HepG2 (cell line): ENCODE measurements around the gene CXADR. TPM values are rescaled to one million over a fixed set of nuclear protein-coding genes. Genes with fewer than 3 reads are reported as not detected.
A peak's percentile ranks its signal among the peaks of the same experiment; 100 is the strongest.

Experiments used
- BRCA1 ChIP-seq: sonication (generic); formaldehyde crosslinking; IDR thresholded peaks from 2 replicates; pipeline ENCODE4 v1.4.0; 2020; ENCODE audit warnings: missing genetic modification reagents
- CEBPB ChIP-seq: IDR thresholded peaks from 2 replicates; pipeline ENCODE4 v1.6.1; 2011; ENCODE audit warnings: low read depth, low read length, improper control_type of control experiment, borderline replicate concordance
- CEBPZ ChIP-seq: IDR thresholded peaks from 2 replicates; pipeline ENCODE4 v1.6.1; 2012; ENCODE audit warnings: low read length, improper control_type of control experiment
- CENPBD1 ChIP-seq: sonication (generic); formaldehyde crosslinking; IDR thresholded peaks from 2 replicates; pipeline ENCODE4 v1.8.0; 2022; ENCODE audit warnings: missing genetic modification reagents, low read depth, mild to moderate bottlenecking, borderline replicate concordance
- DNMT1 ChIP-seq: sonication (generic); formaldehyde crosslinking; IDR thresholded peaks from 2 replicates; pipeline ENCODE4 v1.5.1; 2020; ENCODE audit warnings: mild to moderate bottlenecking, missing genetic modification reagents
- GABPB1 ChIP-seq: IDR thresholded peaks from 2 replicates; pipeline ENCODE4 v1.6.1; 2016; ENCODE audit warnings: mild to moderate bottlenecking, missing genetic modification reagents, moderate library complexity, missing compliant biosample characterization
- GMEB1 ChIP-seq: sonication (generic); formaldehyde crosslinking; IDR thresholded peaks from 2 replicates; pipeline ENCODE4 v1.5.1; 2020; ENCODE audit warnings: missing genetic modification reagents, mild to moderate bottlenecking, borderline replicate concordance
- MAZ ChIP-seq, 2 experiments: sonication (generic) in 1 of 2; formaldehyde crosslinking in 1 of 2; IDR thresholded peaks; 2 replicates each; pipeline versions ENCODE4 v1.5.0 to v1.6.1; 2012 to 2020; ENCODE audit warnings: low read depth in 2 of 2, mild to moderate bottlenecking in 2 of 2, borderline replicate concordance in 1 of 2, improper control_type of control experiment in 1 of 2, low read length in 1 of 2, missing genetic modification reagents in 1 of 2, moderate library complexity in 1 of 2
- POLR2G ChIP-seq: fragments of 200-400 bp; formaldehyde crosslinking; IDR thresholded peaks from 2 replicates; pipeline ENCODE4 v1.6.1; 2018; ENCODE audit warnings: mild to moderate bottlenecking, low read depth, low read length, moderate library complexity
- PRDM15 ChIP-seq: sonication (generic); formaldehyde crosslinking; IDR thresholded peaks from 2 replicates; pipeline ENCODE4 v1.4.0; 2020; ENCODE audit warnings: missing genetic modification reagents
- TGIF2 ChIP-seq: IDR thresholded peaks from 2 replicates; pipeline ENCODE4 v1.6.1; 2016; ENCODE audit warnings: control low read depth, missing compliant biosample characterization
- ZNF362 ChIP-seq: sonication (generic); formaldehyde crosslinking; IDR thresholded peaks from 2 replicates; pipeline ENCODE4 v1.4.0; 2020; ENCODE audit warnings: missing genetic modification reagents, mild to moderate bottlenecking, borderline replicate concordance
- ZNF530 ChIP-seq: sonication (generic); formaldehyde crosslinking; IDR thresholded peaks from 2 replicates; pipeline ENCODE4 v1.5.0; 2020; ENCODE audit warnings: low read depth, mild to moderate bottlenecking, missing genetic modification reagents
- ZNF577 ChIP-seq: sonication (generic); formaldehyde crosslinking; IDR thresholded peaks from 2 replicates; pipeline ENCODE4 v1.4.0; 2020; ENCODE audit warnings: mild to moderate bottlenecking, low read depth, missing genetic modification reagents, borderline replicate concordance
- ZNF614 ChIP-seq: IDR thresholded peaks from 2 replicates; pipeline ENCODE4 v1.6.1; 2018; ENCODE audit warnings: missing biosample characterization, missing genetic modification reagents, inconsistent platforms, borderline replicate concordance
- ZNF652 ChIP-seq: IDR thresholded peaks from 2 replicates; pipeline ENCODE4 v1.6.1; 2016; ENCODE audit warnings: low read depth, borderline replicate concordance
- polyA plus RNA-seq, 8 experiments: library from polyadenylated mRNA; depleted of rRNA in 3 of 8; stranded (reverse) in 7 of 8; unstranded in 1 of 8; fragments of >200 nt; fragmentation: Illumina TruSeq in 4 of 8; extraction: Trizol in 4 of 8; gene quantifications; 2 replicates each; pipeline versions ENCODE4 v1.2.1 to v1.2.3, GENCODE V29; 2011 to 2016; ENCODE audit warnings: low read depth in 4 of 8, missing spikeins in 1 of 8, mixed read lengths in 1 of 8; ENCODE audit not compliant: insufficient read depth in 1 of 8
- total RNA-seq, 5 experiments: library from RNA; depleted of rRNA; stranded (reverse); fragments of >200 nt; fragmentation: Illumina TruSeq; extraction: Trizol; gene quantifications; 2 replicates each; pipeline ENCODE4 v1.2.3, GENCODE V29; 2016; ENCODE audit warnings: low read depth in 1 of 5

Gene CXADR
- total and polyA plus RNA-seq, 2 of the 13 experiments (the other 11 are each of a cell fraction or from before 2014, with no cell fraction given) = 86.8 to 110 TPM

- TF ChIP-seq TGIF2 (CRISPR knock-in tag) (peak; percentile 63; the same call in 1 of the 2 replicates), ZNF577 (CRISPR knock-in tag) (no peak), ZNF652 (CRISPR knock-in tag) (no peak), CEBPZ (no peak), GABPB1 (peak; percentile 95), PRDM15 (CRISPR knock-in tag) (0 out of 2 replicates have a peak, but pooled peaks have one; percentile 31), ZNF362 (CRISPR knock-in tag) (peak; percentile 48), GMEB1 (CRISPR knock-in tag) (peak; percentile 55; the same call in 1 of the 2 replicates), BRCA1 (CRISPR knock-in tag) (no peak), DNMT1 (CRISPR knock-in tag) (no peak), POLR2G (peak; percentile 85), CEBPB (no peak), ZNF614 (CRISPR knock-in tag) (peak; percentile 52; the same call in 1 of the 2 replicates), ZNF530 (CRISPR knock-in tag) (0 out of 2 replicates have a peak, but pooled peaks have one; percentile 48), MAZ (IDR thresholded peaks at IDR 0.05; ENCODE audit: borderline replicate concordance, low read depth, low read length) (peak; percentile 64; the same call in 1 of the 2 replicates), MAZ (CRISPR knock-in tag; IDR thresholded peaks at IDR 0.05; ENCODE audit: low read depth) (peak; percentile 92), CENPBD1 (no peak)
Observed at GRCh38 chr21:17512253-17513213, at the start of gene CXADR (continued).
